Suprapubic skin (tissue), 4 donors: ENCODE data around the gene RAPGEF4. TPM values are rescaled to one million over a fixed set of nuclear protein-coding genes. Genes with fewer than 3 reads are reported as not detected.
"Not testable (repeated sequence)": the region's sequence is repeated elsewhere in the genome, so short reads cannot be mapped to it uniquely, and the experiment has no call there.

Source experiments
- DNase-seq, 2 donors: peaks; one replicate each; pipeline ENCODE4 v3.0.0-alpha.2; 2019; ENCODE audit warnings: low spot score in 2 of 2
- H3K27ac ChIP-seq: fragments of 200-600 bp; sonication (generic); one replicate; pipeline ENCODE4 v1.5.1; 2019
- H3K27me3 ChIP-seq: fragments of 200-600 bp; sonication (generic); one replicate; pipeline ENCODE4 v1.5.1; 2019
- H3K36me3 ChIP-seq: fragments of 200-600 bp; sonication (generic); one replicate; pipeline ENCODE4 v1.5.1; 2019
- H3K4me1 ChIP-seq: fragments of 200-600 bp; sonication (generic); one replicate; pipeline ENCODE4 v1.5.1; 2019
- H3K4me3 ChIP-seq: fragments of 200-600 bp; sonication (generic); one replicate; pipeline ENCODE4 v1.5.1; 2019; ENCODE audit warnings: mild to moderate bottlenecking
- H3K9me3 ChIP-seq: fragments of 200-600 bp; sonication (generic); one replicate; pipeline ENCODE4 v1.5.1; 2019
- CTCF ChIP-seq, 2 donors: fragments of 200-600 bp in 1 of 2; fragments of 450-650 bp in 1 of 2; sonication (generic) in 1 of 2; IDR thresholded peaks; one replicate each; pipeline ENCODE4 v1.5.1; 2016 to 2019; ENCODE audit warnings: antibody characterized with exemption in 2 of 2, mild to moderate bottlenecking in 1 of 2, moderate library complexity in 1 of 2
- EP300 ChIP-seq: sonication (generic); formaldehyde crosslinking; IDR thresholded peaks from one replicate; pipeline ENCODE4 v1.6.1; 2017; ENCODE audit warnings: antibody characterized with exemption
- POLR2A ChIP-seq, 2 donors: fragments of 450-650 bp; IDR thresholded peaks; one replicate each; pipeline ENCODE4 v1.6.1; 2017; ENCODE audit warnings: antibody characterized with exemption in 2 of 2, mild to moderate bottlenecking in 2 of 2, moderate library complexity in 2 of 2
- POLR2AphosphoS5 ChIP-seq, 3 donors: sonication (generic); formaldehyde crosslinking; IDR thresholded peaks; one replicate each; pipeline ENCODE4 v1.6.1; 2017; ENCODE audit warnings: antibody characterized with exemption in 3 of 3
- WGBS: methylation state at CpG from one replicate; pipeline ENCODE4 v1.1.5; 2018; 5-methylcytosine and 5-hydroxymethylcytosine counted together
- total RNA-seq, 4 donors: library from RNA; depleted of rRNA; stranded (reverse); fragments of >200 nt; gene quantifications; one replicate each; pipeline ENCODE4 v1.1.0, GENCODE V29; 2016

RAPGEF4 gene
- total RNA-seq, 4 donors from 2014 or later = 19.9 to 49.5 (median 27.5) TPM

GRCh38 chr2:173032032-173032431, 296.4 kb downstream of the RAPGEF4 start:
- no peaks in the 10 kb centered on the region for H3K36me3 ChIP-seq
- peaks cover 11% of the 10 kb centered on the region for H3K4me1 ChIP-seq
- TF ChIP-seq POLR2AphosphoS5 (IDR thresholded peaks at IDR 0.05) (no peak), POLR2A (IDR thresholded peaks at IDR 0.05) (no peak)
- no peaks in the 10 kb centered on the region for H3K9me3 ChIP-seq
- H3K27me3 ChIP-seq = no peaks in the 10 kb centered on the region
- no peak overlapping the region for H3K4me3 ChIP-seq
- 76% methylated on average over 4 of the region's 4 CpGs for WGBS
- no peak for DNase-seq
- no peak overlapping the region for H3K27ac ChIP-seq

- H3K27me3 ChIP-seq = no peaks in the 10 kb centered on the region
- no peaks in the 10 kb centered on the region for H3K36me3 ChIP-seq
- no peak overlapping the region for H3K27ac ChIP-seq
- 78% methylated on average over 3 of the region's 3 CpGs for WGBS
- DNase-seq = no peak
- H3K4me3 ChIP-seq = no peak overlapping the region
- H3K4me1 ChIP-seq = peaks cover under 1% of the 10 kb centered on the region
- TF ChIP-seq CTCF (IDR thresholded peaks at IDR 0.05) (no peak), POLR2A (IDR thresholded peaks at IDR 0.05) (no peak), POLR2AphosphoS5 (IDR thresholded peaks at IDR 0.05) (no peak), EP300 (no peak)
- no peaks in the 10 kb centered on the region for H3K9me3 ChIP-seq
Measured at GRCh38 chr2:173033084-173033483, 297.4 kb downstream of the RAPGEF4 start.

- Histone ChIP-seq H3K36me3 (no peaks in the 10 kb centered on the region), H3K9me3 (no peaks in the 10 kb centered on the region), H3K4me1 (no peaks in the 10 kb centered on the region), H3K4me3 (no peak overlapping the region), H3K27ac (no peak overlapping the region), H3K27me3 (no peaks in the 10 kb centered on the region)
- WGBS = 72% methylated on average over 7 of the region's 7 CpGs
- no peak for TF ChIP-seq EP300
- TF ChIP-seq POLR2AphosphoS5 (IDR thresholded peaks at IDR 0.05) = no peak
- TF ChIP-seq POLR2A (IDR thresholded peaks at IDR 0.05) = no peak
- no peak for TF ChIP-seq CTCF (IDR thresholded peaks at IDR 0.05)
- no peak for DNase-seq
Measured at GRCh38 chr2:173034143-173034542, 298.5 kb downstream of the RAPGEF4 start.

GRCh38 chr2:173037245-173038120, 301.8 kb downstream of the RAPGEF4 start:
- 82% methylated on average over 12 of the region's 12 CpGs for WGBS
- Histone ChIP-seq H3K9me3 (no peaks in the 10 kb centered on the region), H3K27ac (no peak overlapping the region), H3K4me1 (no peaks in the 10 kb centered on the region), H3K27me3 (no peaks in the 10 kb centered on the region), H3K4me3 (no peak overlapping the region), H3K36me3 (no peaks in the 10 kb centered on the region)
- DNase-seq = no peak
- TF ChIP-seq POLR2AphosphoS5 (IDR thresholded peaks at IDR 0.05) (no peak), EP300 (no peak), CTCF (IDR thresholded peaks at IDR 0.05) (no peak)

GRCh38 chr2:173038257-173038656, 302.6 kb downstream of the RAPGEF4 start:
- not testable (repeated sequence) for H3K4me1 ChIP-seq, H3K27me3 ChIP-seq, DNase-seq, H3K27ac ChIP-seq, H3K36me3 ChIP-seq, H3K9me3 ChIP-seq, H3K4me3 ChIP-seq
- 89% methylated on average over 2 of the region's 2 CpGs for WGBS

GRCh38 chr2:173040729-173041128, 305.1 kb downstream of the RAPGEF4 start:
- Histone ChIP-seq H3K27me3 (no peaks in the 10 kb centered on the region), H3K4me1 (no peaks in the 10 kb centered on the region), H3K4me3 (no peak overlapping the region), H3K36me3 (no peaks in the 10 kb centered on the region), H3K27ac (no peak overlapping the region), H3K9me3 (no peaks in the 10 kb centered on the region)
- TF ChIP-seq POLR2A (IDR thresholded peaks at IDR 0.05) (no peak), EP300 (no peak), CTCF (IDR thresholded peaks at IDR 0.05) (no peak), POLR2AphosphoS5 (IDR thresholded peaks at IDR 0.05) (no peak)
- DNase-seq = no peak
